ENCODE results near the gene C4BPB. TPM values are rescaled to one million over a fixed set of nuclear protein-coding genes. Genes with fewer than 3 reads are reported as not detected.

The C4BPB gene
- total and polyA plus RNA-seq, 2 donors (not counting 1 experiment from before 2014, with no cell fraction given): not detected

DNA sequence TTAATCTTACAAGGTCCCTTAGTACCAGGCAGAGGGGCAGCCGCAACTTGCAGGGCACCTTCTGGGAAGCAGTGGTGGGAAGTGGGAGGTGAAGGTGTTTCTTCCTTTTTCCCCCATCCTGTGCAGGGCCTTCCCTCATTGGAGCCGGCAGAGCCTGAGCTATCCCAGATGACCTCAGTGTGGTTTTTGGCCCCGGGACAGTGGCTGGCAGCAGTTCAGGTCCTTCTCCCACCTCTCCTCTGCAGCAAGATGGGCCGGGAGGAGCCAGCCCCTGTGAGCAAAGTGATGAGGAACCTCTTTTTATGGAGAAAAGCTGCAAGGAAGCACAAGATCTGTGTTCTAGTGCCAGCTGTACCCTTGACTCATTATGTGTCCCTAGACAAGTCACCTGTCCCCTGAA lies 28.8 kb upstream of the C4BPB start:
- TF ChIP-seq, protein P1, sequence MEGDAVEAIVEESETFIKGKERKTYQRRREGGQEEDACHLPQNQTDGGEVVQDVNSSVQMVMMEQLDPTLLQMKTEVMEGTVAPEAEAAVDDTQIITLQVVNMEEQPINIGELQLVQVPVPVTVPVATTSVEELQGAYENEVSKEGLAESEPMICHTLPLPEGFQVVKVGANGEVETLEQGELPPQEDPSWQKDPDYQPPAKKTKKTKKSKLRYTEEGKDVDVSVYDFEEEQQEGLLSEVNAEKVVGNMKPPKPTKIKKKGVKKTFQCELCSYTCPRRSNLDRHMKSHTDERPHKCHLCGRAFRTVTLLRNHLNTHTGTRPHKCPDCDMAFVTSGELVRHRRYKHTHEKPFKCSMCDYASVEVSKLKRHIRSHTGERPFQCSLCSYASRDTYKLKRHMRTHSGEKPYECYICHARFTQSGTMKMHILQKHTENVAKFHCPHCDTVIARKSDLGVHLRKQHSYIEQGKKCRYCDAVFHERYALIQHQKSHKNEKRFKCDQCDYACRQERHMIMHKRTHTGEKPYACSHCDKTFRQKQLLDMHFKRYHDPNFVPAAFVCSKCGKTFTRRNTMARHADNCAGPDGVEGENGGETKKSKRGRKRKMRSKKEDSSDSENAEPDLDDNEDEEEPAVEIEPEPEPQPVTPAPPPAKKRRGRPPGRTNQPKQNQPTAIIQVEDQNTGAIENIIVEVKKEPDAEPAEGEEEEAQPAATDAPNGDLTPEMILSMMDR (conservative IDR thresholded peaks at IDR 0.05 in 1 of 2, IDR thresholded peaks at IDR 0.05 in 1 of 2; ENCODE audit: low read depth in 1 of 2, low read length in 2 of 2): no peak
- TF ChIP-seq EZH2 (IDR thresholded peaks at IDR 0.05; ENCODE audit: low read length, missing control alignments): no peak

DNA sequence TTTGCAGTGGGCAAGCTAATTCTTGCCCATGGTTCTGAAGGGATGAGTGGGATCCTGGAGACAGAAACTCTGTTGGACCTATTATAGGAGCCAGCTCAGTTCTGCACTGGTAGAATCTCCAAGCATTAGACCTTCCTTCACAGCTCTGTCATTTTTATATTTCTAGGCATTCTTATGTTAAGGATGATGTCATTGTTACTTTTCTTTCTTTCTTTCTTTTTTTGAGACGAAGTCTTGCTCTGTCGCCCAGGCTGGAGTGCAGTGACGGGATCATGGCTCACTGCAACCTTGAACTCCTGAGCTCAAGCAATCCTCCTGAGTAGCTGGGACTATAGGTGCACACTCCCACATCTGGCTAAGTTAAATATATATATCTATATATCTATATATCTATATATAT lies 28.1 kb upstream of the C4BPB start:
- Histone ChIP-seq H3K9me3 (ENCODE audit: control insufficient read depth, insufficient read depth, low read depth, low read length) (no peaks in the 10 kb centered on the region), H3K4me2 (ENCODE audit: extremely low read depth, insufficient read depth, low read length) (no peak overlapping the region), H3K4me1 (ENCODE audit: control insufficient read depth, extremely low read depth, insufficient read depth, low read length) (no peaks in the 10 kb centered on the region), H2AFZ (ENCODE audit: low read length) (no peak overlapping the region), H3K4me3 (replicated peaks in 1 of 4; ENCODE audit: control extremely low read depth in 1 of 4, insufficient read depth in 1 of 4, low read depth in 3 of 4, low read length in 4 of 4) (no peak overlapping the region), H3K36me3 (ENCODE audit: control insufficient read depth, insufficient read depth, low read length) (no peaks in the 10 kb centered on the region), H3K79me2 (ENCODE audit: control insufficient read depth, insufficient read depth, low read length) (no peaks in the 10 kb centered on the region), H3K27ac (ENCODE audit: insufficient read depth, low read length) (no peak overlapping the region), H3K9ac (ENCODE audit: insufficient read depth, low read length) (no peak overlapping the region), H3K27me3 (ENCODE audit: control insufficient read depth, insufficient read depth, low read length) (no peaks in the 10 kb centered on the region), H4K20me1 (ENCODE audit: control insufficient read depth, extremely low read depth, insufficient read depth, low read length) (no peaks in the 10 kb centered on the region)
- DNase-seq (ENCODE audit: low read depth in 2 of 2): no peak
- no peak for TF ChIP-seq EZH2 (IDR thresholded peaks at IDR 0.05; ENCODE audit: low read length, missing control alignments)
- TF ChIP-seq, protein P1 (conservative IDR thresholded peaks at IDR 0.05 in 1 of 2, IDR thresholded peaks at IDR 0.05 in 1 of 2; ENCODE audit: low read depth in 1 of 2, low read length in 2 of 2): no peak

More for the DNA sequence above, 28.8 kb upstream of the C4BPB start:
- no peak for DNase-seq (ENCODE audit: low read depth in 2 of 2)
- Histone ChIP-seq H4K20me1 (ENCODE audit: control insufficient read depth, extremely low read depth, insufficient read depth, low read length) (no peaks in the 10 kb centered on the region), H3K4me3 (replicated peaks in 1 of 4; ENCODE audit: control extremely low read depth in 1 of 4, insufficient read depth in 1 of 4, low read depth in 3 of 4, low read length in 4 of 4) (no peak overlapping the region), H3K36me3 (ENCODE audit: control insufficient read depth, insufficient read depth, low read length) (no peaks in the 10 kb centered on the region), H3K4me1 (ENCODE audit: control insufficient read depth, extremely low read depth, insufficient read depth, low read length) (no peaks in the 10 kb centered on the region), H3K27ac (ENCODE audit: insufficient read depth, low read length) (no peak overlapping the region), H3K27me3 (ENCODE audit: control insufficient read depth, insufficient read depth, low read length) (no peaks in the 10 kb centered on the region), H3K4me2 (ENCODE audit: extremely low read depth, insufficient read depth, low read length) (no peak overlapping the region), H3K9me3 (ENCODE audit: control insufficient read depth, insufficient read depth, low read depth, low read length) (no peaks in the 10 kb centered on the region), H2AFZ (ENCODE audit: low read length) (no peak overlapping the region), H3K79me2 (ENCODE audit: control insufficient read depth, insufficient read depth, low read length) (no peaks in the 10 kb centered on the region), H3K9ac (ENCODE audit: insufficient read depth, low read length) (no peak overlapping the region)

DNA sequence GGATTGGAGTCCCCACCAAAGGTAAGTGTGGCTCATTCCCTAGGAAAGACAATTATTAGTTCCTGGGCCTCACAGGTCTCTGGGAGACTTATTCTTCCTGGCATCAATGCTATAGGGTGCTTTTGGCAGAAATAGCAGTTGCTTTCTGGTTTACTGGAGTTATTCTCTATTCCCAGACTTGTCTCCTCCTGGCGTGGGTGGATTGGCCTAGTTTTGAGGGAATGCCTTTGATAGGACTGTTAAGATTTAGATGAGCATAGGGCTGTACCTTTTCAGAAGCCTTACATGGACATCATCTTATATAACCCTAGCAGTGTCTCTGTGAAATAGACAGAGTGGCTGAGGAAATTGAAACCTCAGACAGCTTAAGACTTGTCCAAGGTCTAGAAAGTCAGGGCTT lies 26.6 kb upstream of the C4BPB start:
- Histone ChIP-seq H3K9ac (ENCODE audit: insufficient read depth, low read length) (no peak overlapping the region), H3K27ac (ENCODE audit: insufficient read depth, low read length) (no peak overlapping the region), H3K79me2 (ENCODE audit: control insufficient read depth, insufficient read depth, low read length) (no peaks in the 10 kb centered on the region), H3K4me2 (ENCODE audit: extremely low read depth, insufficient read depth, low read length) (no peak overlapping the region), H3K9me3 (ENCODE audit: control insufficient read depth, insufficient read depth, low read depth, low read length) (no peaks in the 10 kb centered on the region), H4K20me1 (ENCODE audit: control insufficient read depth, extremely low read depth, insufficient read depth, low read length) (no peaks in the 10 kb centered on the region), H2AFZ (ENCODE audit: low read length) (no peak overlapping the region), H3K27me3 (ENCODE audit: control insufficient read depth, insufficient read depth, low read length) (no peaks in the 10 kb centered on the region), H3K4me3 (replicated peaks in 1 of 4; ENCODE audit: control extremely low read depth in 1 of 4, insufficient read depth in 1 of 4, low read depth in 3 of 4, low read length in 4 of 4) (no peak overlapping the region), H3K4me1 (ENCODE audit: control insufficient read depth, extremely low read depth, insufficient read depth, low read length) (no peaks in the 10 kb centered on the region), H3K36me3 (ENCODE audit: control insufficient read depth, insufficient read depth, low read length) (no peaks in the 10 kb centered on the region)
- TF ChIP-seq, protein P1 (conservative IDR thresholded peaks at IDR 0.05 in 1 of 2, IDR thresholded peaks at IDR 0.05 in 1 of 2; ENCODE audit: low read depth in 1 of 2, low read length in 2 of 2): no peak
- TF ChIP-seq EZH2 (IDR thresholded peaks at IDR 0.05; ENCODE audit: low read length, missing control alignments): no peak
- DNase-seq (ENCODE audit: low read depth in 2 of 2): no peak
